ENCODE data around the gene ALG14.

DNA sequence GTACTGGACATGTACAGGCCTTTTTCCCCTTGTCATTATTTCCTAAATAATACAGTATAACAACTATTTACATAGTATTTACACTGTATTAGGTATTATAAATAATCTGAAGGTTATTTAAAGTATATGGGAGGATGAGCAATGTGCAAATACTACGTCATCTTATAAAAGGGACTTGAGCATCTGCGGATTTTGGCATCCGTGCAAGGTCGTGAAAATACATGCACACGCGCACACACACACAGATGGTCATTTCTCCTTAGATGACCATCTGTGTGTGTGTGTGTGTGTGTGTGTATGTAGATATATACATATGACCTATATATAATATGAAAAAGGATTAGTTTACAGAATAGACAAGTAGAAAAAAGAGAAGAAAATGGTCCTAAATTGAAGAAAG is 15.4 kb downstream of the ALG14 start:
- TF ChIP-seq, protein P1, sequence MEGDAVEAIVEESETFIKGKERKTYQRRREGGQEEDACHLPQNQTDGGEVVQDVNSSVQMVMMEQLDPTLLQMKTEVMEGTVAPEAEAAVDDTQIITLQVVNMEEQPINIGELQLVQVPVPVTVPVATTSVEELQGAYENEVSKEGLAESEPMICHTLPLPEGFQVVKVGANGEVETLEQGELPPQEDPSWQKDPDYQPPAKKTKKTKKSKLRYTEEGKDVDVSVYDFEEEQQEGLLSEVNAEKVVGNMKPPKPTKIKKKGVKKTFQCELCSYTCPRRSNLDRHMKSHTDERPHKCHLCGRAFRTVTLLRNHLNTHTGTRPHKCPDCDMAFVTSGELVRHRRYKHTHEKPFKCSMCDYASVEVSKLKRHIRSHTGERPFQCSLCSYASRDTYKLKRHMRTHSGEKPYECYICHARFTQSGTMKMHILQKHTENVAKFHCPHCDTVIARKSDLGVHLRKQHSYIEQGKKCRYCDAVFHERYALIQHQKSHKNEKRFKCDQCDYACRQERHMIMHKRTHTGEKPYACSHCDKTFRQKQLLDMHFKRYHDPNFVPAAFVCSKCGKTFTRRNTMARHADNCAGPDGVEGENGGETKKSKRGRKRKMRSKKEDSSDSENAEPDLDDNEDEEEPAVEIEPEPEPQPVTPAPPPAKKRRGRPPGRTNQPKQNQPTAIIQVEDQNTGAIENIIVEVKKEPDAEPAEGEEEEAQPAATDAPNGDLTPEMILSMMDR (IDR thresholded peaks at IDR 0.05) = no peak
- no peak for TF ChIP-seq EZH2 (IDR thresholded peaks at IDR 0.05)

Measured in neural progenitor cell (in vitro differentiated cells).